ENCODE results near the gene PSME1. TPM values are rescaled to one million over a fixed set of nuclear protein-coding genes. Genes with fewer than 3 reads are reported as not detected.

The PSME1 gene
- total RNA-seq, 6 experiments from 2014 or later: 81.7 to 119 (median 107) TPM

GRCh38 chr14:24110523-24110922, 25.5 kb upstream of the PSME1 start:
- peaks cover 0 to 56% (median 18%) of the 10 kb centered on the region in 4 donors for H3K4me1 ChIP-seq
- no peak overlapping the region for H3K27ac ChIP-seq
- ATAC-seq (no peak), DNase-seq (no peak)
- H3K27me3 ChIP-seq: no peaks in the 10 kb centered on the region
- no peak overlapping the region for H3K4me3 ChIP-seq
- H3K9me3 ChIP-seq: no peaks in the 10 kb centered on the region
- no peaks in the 10 kb centered on the region for H3K36me3 ChIP-seq
- WGBS (ENCODE audit: insufficient coverage, low coverage, low lambda C conversion rate, missing lambda C conversion rate): 26% methylated on average over 1 of the region's 1 CpG
- no peak for TF ChIP-seq CTCF (IDR thresholded peaks at IDR 0.05)
- no peak for TF ChIP-seq POLR2A (IDR thresholded peaks at IDR 0.05)
- intact Hi-C loops (cut with DNase I): no loop called here

GRCh38 chr14:24113379-24113800, 22.6 kb upstream of the PSME1 start:
- intact Hi-C loops (cut with DNase I): no loop called here
- Histone ChIP-seq H3K27ac (peak overlapping the region; percentile 88 to 100 (median 89)), H3K9me3 (no peaks in the 10 kb centered on the region), H3K36me3 (peaks cover 0 to 14% (median 3%) of the 10 kb centered on the region in 4 donors), H3K4me3 (peak overlapping the region; percentile 63 to 82 (median 82)), H3K27me3 (no peaks in the 10 kb centered on the region), H3K4me1 (peaks cover 0 to 46% (median 14%) of the 10 kb centered on the region in 4 donors)
- 10% methylated on average over 10 of the region's 15 CpGs for WGBS (ENCODE audit: insufficient coverage, low coverage, low lambda C conversion rate, missing lambda C conversion rate)
- ATAC-seq (no peak), DNase-seq (no peak)
- no peak for TF ChIP-seq CTCF (IDR thresholded peaks at IDR 0.05)
- no peak for TF ChIP-seq POLR2A (IDR thresholded peaks at IDR 0.05)

GRCh38 chr14:24113801-24114531, 22.0 kb upstream of the PSME1 start:
- H3K9me3 ChIP-seq: no peaks in the 10 kb centered on the region
- H3K4me3 ChIP-seq: peak overlapping the region; percentile 63 to 82 (median 82)
- peaks cover 0 to 20% (median 5%) of the 10 kb centered on the region in 4 donors for H3K36me3 ChIP-seq
- no peaks in the 10 kb centered on the region for H3K27me3 ChIP-seq
- ATAC-seq (peak; percentile 61 to 73 (median 66)), DNase-seq (peak; percentile 94 to 97 (median 97))
- peak overlapping the region; percentile 88 to 100 (median 89) for H3K27ac ChIP-seq
- peaks cover 0 to 40% (median 14%) of the 10 kb centered on the region in 4 donors for H3K4me1 ChIP-seq
- 0% methylated on average over 30 of the region's 42 CpGs for WGBS (ENCODE audit: insufficient coverage, low coverage, low lambda C conversion rate, missing lambda C conversion rate)
- TF ChIP-seq POLR2A (IDR thresholded peaks at IDR 0.05) (peak; percentile 84), CTCF (IDR thresholded peaks at IDR 0.05) (no peak)
- intact Hi-C loops (cut with DNase I): no loop called here

- no peaks in the 10 kb centered on the region for H3K27me3 ChIP-seq
- peak; percentile 99 to 100 (median 99) for DNase-seq
- peak within 1 kb of the TSS; percentile 88 to 100 (median 89) for H3K27ac ChIP-seq
- peaks cover 0 to 34% (median 11%) of the 10 kb centered on the region in 4 donors for H3K4me1 ChIP-seq
- peaks cover 0 to 28% (median 10%) of the 10 kb centered on the region in 4 donors for H3K36me3 ChIP-seq
- peak within 1 kb of the TSS; percentile 63 to 82 (median 82) for H3K4me3 ChIP-seq
- WGBS (ENCODE audit: insufficient coverage, low coverage, low lambda C conversion rate, missing lambda C conversion rate): under 1% methylated on average over 33 of the region's 65 CpGs
- TF ChIP-seq CTCF (IDR thresholded peaks at IDR 0.05) (no peak), POLR2A (IDR thresholded peaks at IDR 0.05) (peak; percentile 84)
- intact Hi-C loops (cut with DNase I): no loop called here
- H3K9me3 ChIP-seq: no peaks in the 10 kb centered on the region
- ATAC-seq: peak; percentile 82 to 93 (median 85)
These were observed 21.2 kb upstream of the PSME1 start, which contains the start of the genes DCAF11 and NRL for GRCh38 chr14:24114532-24115421. Gene DCAF11, plus strand, starts transcription at chr14:24114777. Its CDS starts 818 bp downstream, at chr14:24115595. Gene NRL, minus strand, starts transcription at chr14:24114949. Its CDS starts 32,101 bp downstream, at chr14:24082848.
